Measurements from ENCODE around the gene KCNAB1.

- TF ChIP-seq TAF1 (conservative IDR thresholded peaks at IDR 0.05) (no peak), CTCF (IDR thresholded peaks at IDR 0.05; ENCODE audit: low read depth, low read length, missing input control) (no peak), RAD21 (IDR thresholded peaks at IDR 0.05) (no peak), YY1 (IDR thresholded peaks at IDR 0.05) (no peak), FOXA2 (IDR thresholded peaks at IDR 0.05) (no peak), FOXA1 (IDR thresholded peaks at IDR 0.05) (no peak), RXRA (IDR thresholded peaks at IDR 0.05) (no peak), SP1 (IDR thresholded peaks at IDR 0.05) (no peak)
Observed at GRCh38 chr3:156131799-156132198, 11.4 kb downstream of the KCNAB1 start.

All from liver (tissue), 3 donors.